Stimulated activated naive CD4-positive, alpha-beta T cell (primary cell): ENCODE measurements around the gene IRS1.

ENCODE experiments used
- DNase-seq, 6 experiments: peaks; one replicate each; lab custom pipeline; 2025; lab: John Stamatoyannopoulos, UW

The IRS1 gene

DNA sequence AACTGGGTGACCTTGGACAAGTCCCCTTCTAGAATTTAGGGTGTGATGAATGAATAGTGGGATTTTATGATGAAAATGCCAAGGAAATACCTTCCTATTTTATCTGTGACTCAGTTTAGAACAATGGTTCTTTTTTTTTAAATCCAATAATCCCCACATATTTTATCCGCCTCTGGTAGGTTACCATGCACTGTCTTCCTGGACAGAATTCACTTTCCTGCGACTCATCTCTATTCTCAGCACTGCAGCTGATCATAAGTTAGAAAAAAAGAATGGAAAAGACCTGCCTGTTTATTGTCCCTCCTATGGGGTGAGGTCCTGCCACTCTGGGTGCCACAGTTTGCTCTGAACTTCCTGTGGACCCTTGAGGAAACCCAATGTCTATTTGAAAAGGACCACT lies 73.1 kb downstream of the IRS1 start:
- no peak for DNase-seq

DNA sequence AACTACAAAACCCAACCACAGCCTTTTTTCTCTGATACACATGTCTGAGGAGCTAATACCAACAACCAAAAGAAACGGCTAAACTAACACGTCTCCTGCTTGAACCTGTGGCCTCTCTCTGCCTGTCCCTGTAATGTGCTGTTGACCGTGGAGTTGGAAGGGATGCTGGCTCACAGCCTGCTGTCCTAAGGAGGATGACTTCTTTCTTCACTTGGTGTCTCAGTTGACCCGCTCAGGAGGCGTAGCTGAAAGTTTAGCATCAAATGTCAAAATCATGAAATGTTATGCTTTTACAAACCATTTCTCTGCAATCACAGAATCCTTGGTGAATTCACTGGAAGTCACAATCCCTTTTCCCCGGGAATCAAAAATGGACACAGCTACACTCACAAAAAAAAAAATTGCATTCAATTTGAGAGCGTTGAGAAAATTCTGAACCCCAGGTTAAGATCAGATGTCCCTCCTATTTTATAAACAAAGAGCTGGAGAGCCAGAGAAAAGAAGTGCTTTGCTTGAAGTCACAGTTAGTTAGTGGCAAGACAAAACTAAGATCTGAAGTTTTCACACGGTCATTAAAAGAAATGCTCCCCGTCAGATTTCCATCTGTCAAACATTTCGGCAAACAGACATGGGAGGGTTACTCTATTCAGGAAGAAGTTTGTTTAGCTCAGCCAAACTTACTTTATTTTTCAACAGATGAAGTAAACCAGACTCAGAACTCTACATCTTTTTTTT lies 74.3 kb downstream of the IRS1 start:
- no peak for DNase-seq

DNA sequence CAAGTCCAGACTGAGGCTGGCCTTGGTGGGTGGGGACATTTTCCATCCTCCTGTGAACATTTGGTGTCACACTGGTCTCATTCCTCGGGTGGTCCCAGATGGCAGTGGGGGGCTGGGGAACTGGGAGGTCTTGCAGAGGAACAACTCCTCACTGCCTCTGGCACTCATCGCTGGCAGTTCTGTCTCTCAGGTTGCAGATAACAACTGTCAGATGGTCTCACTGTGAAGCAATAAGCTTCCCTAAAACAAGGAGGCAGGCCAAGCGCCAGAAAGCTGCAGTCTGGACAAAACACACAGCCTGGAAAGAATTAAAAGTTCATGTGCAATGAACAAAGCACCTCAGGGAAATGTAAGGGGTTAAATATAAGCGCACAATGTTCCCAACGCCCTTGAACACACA lies 78.1 kb downstream of the IRS1 start:
- DNase-seq = no peak

DNA sequence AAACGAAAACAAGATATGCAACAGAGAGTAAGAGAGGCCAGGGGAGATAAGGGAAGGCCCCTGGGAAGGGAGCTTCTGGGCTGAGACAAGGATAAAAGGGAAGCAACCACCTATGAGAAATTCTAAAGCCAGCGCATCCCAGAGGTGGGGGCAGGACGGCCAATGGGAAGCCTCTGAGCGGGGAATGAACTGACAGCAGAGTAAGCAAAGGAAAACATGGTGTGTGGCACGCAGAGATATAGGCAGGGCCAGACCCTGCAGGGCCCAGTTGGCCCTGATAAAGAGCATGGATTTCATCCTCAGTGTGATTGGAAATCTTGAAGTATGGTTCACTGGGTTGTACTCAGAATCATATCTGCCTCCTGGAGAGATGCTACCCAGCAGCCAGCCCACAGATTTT lies 78.7 kb downstream of the IRS1 start:
- DNase-seq = no peak

DNA sequence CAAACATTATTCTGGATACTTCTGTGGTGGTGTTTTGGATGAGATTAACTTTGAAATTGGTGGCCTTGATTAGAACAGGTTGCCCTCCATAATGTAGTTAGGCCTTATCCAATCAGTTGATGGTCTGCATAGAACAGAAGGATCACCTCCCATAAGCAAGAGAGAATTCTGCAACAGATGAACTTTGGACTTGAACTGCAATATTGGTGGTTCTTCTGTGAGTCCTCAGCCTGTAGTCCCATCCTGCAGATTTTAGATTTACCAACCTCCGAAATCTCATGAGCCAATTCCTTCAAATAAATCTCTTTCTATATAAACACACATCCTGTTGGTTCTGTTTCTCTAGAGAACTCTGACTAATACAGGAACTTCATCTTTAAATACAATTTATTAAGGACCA lies 81.9 kb downstream of the IRS1 start:
- DNase-seq = no peak

DNA sequence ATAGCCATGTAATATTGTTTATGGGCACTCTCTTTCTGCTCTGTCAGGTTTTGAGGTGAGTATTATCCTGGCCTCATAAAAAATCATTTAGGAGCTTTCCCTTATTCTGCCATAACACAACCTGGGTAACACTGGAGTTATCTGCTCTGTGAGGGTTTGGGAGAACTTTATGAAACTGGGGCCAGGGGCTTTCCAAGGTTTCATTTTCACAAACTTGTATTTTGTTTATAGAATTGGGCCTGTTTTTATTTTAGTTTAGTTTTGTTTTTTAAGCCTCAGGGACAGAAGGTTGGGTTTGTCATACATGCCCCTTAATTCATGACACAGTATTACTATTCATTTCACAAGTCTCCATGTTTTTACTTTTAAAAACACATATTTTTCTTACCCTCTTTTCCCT lies 83.5 kb downstream of the IRS1 start:
- no peak for DNase-seq

DNA sequence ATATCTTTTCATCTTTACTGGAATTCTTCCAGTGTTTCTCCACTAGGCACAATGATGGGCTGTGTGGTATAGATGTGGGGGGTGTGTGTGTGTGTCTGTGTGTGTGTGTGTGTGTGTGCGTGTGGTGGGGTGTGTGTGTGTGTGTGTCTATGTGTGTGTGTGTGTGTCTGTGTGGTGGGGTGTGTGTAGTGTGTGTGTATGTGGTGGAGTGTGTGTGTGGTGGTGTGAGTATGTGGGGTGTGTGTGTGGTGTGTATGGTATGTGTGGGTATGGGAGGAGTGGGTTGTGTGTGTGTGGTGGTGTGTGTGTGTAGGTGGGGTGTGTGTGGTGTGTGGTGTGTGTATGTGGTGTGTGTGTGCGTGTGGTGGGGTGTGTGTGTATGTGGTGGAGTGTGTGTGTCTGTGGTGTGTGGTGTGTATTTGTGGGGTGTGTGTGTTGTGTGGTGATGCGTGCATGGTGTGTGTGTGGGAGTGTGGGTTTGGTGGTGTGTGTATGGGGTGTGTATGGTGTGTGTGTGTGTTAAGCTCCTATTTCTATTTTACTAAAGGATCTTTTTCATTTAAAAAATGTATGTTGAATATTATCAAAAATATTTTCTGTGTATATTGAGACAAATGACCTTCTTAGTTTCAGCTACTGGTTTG lies 84.2 kb downstream of the IRS1 start:
- no peak for DNase-seq

DNA sequence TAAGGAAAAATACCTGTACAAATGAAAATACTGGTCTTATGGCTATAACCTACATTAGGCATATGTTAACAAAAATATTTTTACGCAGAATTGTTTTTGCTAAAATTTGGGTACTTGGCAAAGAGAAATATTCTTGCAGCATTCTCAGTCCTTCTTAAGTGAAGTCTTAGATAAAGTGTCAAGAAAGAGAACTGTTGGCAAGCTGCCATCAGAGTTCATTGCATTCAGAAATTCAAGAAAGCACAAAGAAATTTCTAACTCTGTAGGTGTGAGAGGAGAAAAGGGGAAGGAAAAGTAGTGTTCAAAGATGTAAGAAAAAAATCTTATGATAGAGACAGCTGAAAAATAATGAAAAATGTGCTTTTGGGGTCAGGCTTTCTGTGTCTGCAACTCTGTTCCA lies 86.7 kb downstream of the IRS1 start:
- DNase-seq = no peak

DNA sequence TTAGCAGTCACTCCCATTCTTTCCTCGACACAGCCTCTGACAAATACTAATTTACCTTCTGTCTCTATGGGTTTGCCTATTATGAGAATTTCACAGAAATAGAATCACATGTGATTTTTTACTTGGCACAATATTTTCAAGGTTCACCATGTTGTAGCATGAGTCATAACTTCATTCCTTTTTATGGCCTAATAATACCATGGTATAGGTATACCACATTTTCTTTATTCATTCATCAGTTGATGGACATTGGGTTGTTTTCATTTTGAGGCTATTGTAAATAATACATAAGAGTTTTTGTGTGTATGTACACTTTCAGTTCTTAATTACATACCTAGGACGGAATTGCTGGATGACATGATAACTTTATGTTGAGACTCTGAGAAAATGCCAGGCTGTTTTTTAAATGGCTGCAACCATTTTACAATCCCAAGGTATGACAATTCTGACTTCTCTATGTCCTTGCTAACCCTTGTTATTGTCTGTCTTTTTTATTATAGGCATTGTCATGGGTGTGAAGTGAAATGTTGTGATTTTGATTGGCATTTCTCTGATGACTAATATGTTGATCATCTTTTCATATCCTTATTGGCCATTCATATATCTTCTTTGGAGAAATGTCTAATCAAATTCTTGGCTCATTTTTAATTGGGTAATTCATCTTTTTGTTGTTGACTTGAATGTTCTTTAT lies 87.9 kb downstream of the IRS1 start:
- no peak for DNase-seq

DNA sequence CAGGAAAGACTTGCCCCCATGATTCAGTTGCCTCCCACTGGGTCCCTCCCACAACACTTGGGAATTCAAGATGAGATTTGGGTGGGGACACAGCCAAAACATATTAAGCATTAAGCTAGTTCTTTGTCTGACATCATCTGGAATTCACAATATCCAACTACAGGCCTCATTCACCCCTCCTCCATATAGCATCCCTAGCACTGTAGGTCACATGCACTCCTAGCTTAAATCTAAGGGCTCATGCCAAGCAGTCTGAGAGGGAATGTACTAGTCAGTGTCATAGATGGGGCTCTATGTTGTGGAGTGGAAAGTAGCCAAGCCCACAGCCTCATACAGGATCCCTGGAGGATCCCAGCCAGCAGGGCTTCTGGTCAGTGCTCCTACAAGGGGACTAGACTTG lies 92.1 kb downstream of the IRS1 start:
- no peak for DNase-seq

DNA sequence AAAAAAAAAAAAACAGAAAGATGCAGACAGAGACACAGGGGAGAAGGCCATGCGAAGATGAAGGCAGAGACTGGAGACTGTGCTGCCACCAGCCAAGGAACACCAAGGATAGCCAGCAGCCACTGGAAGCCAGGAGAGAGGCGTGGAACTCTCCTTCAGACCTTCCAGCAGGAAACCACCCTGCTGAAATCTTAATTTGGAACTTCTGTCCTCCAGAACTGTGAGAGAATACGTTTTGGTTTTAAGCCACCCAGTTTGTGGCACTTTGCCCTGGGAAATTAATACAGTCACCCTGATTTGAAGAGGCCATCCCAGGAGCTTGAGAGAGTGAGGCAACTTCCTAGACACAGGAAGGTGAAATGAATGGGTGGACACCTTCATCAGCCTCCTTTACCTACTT lies 93.7 kb downstream of the IRS1 start:
- DNase-seq = no peak

DNA sequence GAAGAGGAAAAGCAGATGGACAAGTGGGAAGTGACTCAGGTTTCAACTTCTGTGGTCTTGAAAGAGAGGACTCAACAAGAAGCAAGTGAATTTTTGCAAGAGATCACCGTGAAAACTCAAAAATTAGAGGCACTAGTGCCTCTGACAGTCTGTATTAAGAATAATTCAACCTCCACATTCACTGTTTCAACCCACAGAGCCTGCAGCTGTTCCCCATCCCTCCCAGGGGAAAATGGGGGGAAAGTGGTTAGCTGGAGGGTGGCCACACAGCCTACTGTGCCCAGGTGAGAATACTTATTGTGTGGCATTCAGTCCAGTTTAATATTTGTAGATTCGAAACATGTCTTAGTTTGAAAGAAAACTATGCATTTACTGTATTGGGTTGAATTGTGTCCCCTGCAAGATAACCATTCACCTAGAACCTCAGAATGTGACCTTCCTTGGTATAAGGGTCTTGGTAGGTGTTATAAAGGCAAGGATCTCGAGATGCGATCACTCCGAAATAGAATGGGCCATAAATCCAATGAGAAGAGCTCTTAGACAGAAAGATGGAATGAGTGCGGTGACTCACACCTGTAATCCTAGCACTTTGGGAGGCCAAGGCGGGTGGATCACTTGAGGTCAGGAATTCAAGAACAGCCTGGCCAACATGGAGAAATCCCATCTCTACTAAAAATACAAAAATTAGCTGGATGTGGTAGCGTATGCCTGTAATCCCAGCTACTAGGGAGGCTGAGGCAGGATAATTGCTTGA lies 94.3 kb downstream of the IRS1 start:
- no peak for DNase-seq

DNA sequence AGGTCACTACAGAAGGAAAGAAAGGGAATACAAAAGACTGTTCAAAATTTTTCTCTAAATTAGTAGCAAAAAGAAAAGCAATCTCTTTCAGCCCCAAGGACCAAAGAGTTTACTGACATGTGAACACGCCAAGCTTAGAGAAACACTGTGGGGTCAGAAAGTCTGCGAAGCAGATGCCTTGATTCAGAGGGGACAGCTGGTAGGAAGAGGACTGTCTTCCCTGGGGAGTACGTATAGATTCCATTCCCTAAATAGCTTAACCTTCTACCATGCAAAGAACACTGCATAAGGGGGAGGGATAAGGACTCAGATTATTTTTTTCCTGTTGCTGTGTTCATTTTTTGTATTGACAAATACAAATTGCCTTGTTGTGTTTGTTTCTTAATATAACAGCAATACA lies 96.1 kb downstream of the IRS1 start:
- no peak for DNase-seq

DNA sequence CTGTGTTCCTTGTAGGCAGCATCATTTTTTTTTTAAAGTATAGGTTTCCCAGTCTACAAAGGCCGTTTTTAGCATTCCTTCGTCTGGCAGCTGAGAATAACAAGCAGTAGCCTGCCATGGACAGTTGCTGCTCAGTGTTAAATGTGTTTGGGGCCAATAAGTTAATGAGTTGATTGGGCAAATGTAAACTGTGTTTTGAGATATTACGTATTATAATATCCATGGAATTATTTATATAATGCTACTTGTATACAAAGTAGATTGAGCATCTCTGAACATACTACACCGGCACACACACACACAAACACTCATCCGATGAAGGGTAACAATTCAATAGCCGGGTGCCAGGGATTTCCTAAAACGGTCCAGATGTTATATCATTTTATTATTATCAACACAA lies 97.2 kb downstream of the IRS1 start:
- DNase-seq = no peak

DNA sequence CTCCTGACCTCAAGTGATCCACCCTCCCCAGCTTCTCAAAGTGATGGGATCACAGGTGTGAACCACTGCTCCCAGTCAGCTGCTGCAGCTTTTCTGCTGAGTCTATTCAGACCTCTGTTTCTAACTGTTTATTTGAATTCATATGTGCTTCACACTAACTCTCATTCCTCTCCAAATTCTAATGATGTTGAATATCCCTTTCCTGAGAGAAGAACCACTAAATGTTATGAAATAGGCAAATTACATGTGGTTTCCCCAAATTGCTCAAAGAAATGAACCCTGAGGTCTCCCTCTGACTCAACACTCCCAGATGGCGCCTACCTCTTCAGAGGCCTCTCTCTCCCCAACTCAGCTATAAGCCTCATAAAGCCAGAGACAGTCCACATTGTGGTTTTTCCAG lies 98.6 kb downstream of the IRS1 start:
- no peak for DNase-seq

DNA sequence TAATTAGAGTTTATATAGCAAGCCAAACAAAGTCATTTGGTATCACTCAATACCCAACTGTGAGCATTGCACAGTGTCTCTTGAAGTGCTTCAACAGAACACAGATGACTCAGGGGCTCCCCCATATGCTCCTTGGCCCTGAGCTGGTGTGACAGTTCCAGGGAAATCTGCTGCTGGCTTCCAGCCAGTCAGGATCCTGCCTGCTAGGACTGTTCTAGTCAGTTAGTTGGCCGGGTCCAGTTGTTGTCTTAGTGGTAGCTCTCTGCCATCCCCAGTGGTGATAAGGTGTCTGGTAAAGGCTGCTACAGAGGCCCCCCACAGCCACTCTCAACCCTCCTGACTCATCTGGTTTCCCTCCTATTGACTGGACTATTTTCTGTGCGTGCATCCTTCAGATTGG lies 100.3 kb downstream of the IRS1 start:
- no peak for DNase-seq

DNA sequence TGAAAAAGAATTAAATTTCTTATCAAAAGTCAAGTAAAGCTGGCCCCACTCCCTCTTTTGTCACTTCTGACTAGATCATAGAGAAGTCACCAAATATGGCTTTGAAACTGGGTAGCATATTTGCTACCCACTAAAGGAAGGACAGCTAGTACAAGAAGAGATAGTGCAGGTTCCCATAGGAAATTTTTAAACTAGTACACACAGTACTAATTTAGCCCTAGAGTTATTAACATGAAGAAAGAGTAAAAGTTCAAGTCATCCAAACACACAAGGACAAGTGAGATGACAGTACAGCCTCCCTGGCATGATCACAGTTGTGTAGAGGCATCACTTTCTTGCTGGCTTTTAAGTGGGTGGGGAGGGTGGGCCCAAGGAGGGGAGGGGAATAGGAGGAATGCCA lies 100.9 kb downstream of the IRS1 start:
- DNase-seq = no peak

DNA sequence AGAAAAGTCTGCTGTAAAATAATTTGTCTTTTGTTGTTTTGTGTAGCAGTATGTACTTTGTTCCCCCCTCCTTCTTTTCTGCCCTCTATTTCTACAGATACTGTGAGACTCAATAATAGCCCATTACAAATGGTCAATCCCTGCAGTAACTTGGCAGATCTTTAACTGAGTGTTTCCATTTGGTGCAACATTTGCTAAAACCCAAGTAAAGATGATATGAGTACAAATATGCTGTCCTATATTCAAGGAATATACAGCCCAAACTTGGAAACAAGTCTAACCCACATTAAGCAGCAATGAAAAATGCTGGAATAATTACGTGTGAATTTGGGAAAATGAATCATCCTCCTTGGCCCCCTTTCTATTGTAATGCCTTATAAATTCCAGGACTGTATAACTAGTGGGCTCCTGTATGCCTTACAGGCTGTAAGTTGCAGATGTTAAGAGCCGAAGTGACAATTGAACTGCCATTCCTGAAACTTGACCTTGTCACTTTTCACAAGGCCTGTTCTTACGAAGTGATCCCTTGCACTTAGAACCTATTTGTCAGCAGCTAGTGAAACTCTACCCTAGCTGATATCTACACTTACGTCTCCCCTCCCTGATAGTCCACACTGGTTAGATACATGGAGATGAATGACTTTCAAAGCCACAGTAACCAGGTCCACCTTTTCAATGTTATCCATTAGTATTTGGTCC lies 104.9 kb downstream of the IRS1 start:
- DNase-seq = no peak

DNA sequence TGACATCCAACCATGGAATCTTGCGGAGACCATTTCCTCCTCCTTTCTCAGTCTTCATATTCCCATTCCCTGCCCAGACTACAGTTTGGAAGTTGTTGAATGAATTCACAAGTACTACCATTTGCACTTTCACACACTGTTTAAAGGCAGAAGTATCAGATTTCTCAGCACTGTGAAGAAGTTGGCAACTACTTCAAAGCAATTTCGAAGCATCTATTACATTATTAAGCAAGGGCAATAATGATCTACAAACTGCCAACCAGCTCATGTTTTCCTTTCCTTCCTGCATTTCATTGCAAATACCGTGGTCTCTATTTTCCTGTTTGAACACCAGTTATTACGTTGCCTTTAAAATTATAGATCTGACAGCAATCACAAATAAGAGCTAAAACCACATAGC lies 105.5 kb downstream of the IRS1 start:
- DNase-seq = no peak

DNA sequence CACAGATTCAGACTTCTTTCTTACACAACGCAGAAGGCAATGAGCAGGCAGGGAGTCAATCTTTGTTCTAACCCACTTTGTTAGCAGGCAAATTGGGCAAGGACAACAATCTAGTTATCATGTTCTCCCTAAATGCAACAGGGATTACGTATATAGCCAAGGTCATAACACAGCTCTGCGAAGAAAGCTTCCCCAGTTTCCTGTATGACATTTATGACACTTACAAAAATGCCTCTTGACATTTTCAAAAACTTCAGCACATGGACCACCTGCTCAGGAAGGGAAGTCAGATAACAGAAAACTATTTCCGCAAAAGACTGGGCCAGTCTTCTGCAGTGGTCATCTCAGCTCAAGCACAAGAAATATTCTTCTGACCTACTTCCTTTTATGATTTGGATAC lies 106.1 kb downstream of the IRS1 start:
- no peak for DNase-seq

DNA sequence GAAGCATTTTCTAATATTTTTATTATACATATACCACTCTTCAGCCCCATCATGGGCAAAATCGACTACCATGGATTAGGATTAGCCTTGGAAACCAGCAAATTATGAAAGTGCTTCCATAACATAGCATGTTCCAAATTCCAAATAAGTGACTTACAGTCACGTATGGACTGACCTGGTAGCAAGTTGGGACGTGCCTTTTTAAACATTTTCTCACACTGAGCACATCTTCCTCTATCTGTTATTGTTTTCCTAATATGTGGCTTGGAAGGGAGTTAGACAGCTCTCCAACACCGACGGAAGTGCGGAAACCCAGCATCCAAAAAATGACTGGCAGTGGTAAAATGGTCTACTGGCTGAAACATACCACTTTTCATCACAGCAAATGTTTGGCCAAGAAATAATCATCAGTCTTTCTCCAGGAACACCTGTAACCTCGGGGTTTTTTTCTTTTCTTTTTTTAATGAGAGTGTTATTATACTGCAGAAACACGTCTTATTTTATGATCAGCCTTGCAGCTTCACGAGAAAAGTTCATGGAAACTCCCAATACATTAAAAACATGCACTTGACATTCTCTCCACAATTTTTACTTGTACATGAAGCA lies 107.0 kb downstream of the IRS1 start:
- no peak for DNase-seq

DNA sequence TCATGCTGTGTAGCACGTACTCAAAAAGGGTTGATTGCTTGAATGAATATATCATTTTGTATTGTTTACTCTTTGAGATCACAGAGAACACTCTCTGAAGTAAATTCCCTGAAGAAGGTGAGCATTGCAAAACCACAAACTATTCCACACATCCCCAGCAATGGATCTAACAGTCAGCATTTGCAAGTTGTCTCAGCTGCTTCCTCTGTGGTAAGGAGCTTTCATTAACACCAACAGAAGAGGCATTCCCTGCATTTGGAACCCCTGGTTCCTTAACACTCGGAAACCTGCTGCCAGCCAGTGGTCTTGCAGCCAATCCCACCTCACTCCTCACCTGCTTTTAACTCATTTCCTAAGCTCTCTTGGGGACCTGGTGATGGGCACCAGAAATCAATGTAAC lies 108.4 kb downstream of the IRS1 start:
- DNase-seq = no peak
